ENCODE measurements around the gene CA10. TPM values are rescaled to one million over a fixed set of nuclear protein-coding genes. Genes with fewer than 3 reads are reported as not detected.

The CA10 gene
- total and polyA plus RNA-seq, 4 experiments from 2014 or later: 0.57 TPM; not detected in 3

DNA sequence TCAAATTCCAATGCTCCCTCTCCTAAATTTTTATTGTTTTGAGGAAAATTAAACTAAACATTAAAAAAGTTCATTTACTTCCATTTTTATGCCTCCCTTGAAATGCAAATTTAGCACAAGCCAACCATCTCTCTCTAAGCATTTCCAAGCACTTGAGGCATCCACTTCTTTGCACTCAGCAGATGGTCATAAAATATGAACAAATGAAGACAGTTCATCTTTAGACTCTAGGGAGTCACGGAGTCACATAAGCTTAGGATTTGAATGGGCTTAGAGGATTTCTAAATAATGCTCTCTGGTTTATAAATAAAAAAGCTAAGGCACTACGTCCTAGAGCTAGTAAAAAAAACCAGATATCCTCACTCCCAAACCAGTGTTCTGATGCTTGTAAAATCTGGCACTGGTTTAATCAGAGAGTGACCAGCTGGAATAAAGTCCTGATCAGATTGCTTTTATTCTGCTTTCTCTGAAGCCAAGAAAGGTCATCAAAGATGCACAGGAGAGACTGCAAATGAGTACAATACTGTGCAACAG, 204.2 kb downstream of the CA10 start:
- Mint-ChIP-seq H3K27ac (no peak overlapping the region), H3K27me3 (peaks cover 0 to 1% of the 10 kb centered on the region in 2 donors), H3K9me3 (peaks cover 0 to 6% (median 0%) of the 10 kb centered on the region in 8 donors), H3K4me1 (no peaks in the 10 kb centered on the region), H3K36me3 (no peaks in the 10 kb centered on the region), H3K4me3 (no peak overlapping the region)
- Histone ChIP-seq H3K27me3 (ENCODE audit: insufficient read depth, low read length) (no peaks in the 10 kb centered on the region), H3K4me1 (ENCODE audit: insufficient read depth, low read length) (no peaks in the 10 kb centered on the region), H3K36me3 (ENCODE audit: insufficient read depth, low read length) (no peaks in the 10 kb centered on the region), H3K27ac (ENCODE audit: low read depth, low read length) (no peak overlapping the region), H3K9me3 (ENCODE audit: control insufficient read depth in 1 of 2, low read length in 2 of 2) (no peaks in the 10 kb centered on the region), H3K4me3 (ENCODE audit: low read length in 2 of 2) (no peak overlapping the region)
- intact Hi-C loops (cut with micrococcal nuclease): no loop called here
- ChIA-PET POLR2A (ENCODE audit: partially characterized antibody) (no interaction called here), CTCF (ENCODE audit: partially characterized antibody) (no interaction called here)
- no peak for DNase-seq

DNA sequence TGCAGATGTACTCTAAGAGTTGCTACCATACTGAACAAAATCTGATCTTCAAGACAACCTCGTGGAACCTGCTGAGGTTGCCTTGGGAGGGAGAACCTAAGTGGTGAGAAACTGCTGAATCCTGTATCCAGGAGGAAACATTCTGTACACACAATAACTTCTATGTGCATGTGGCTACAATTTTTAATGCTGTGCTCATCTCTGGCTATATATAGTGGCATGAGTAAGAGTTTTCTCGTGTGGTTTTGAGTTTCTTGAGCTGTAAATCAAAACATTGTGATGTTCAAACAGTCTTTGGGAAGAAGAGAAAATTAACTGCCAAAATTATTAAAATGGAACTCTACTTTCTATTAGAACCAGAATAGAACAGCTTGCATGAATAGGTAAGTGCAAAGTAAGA, 206.8 kb downstream of the CA10 start:
- Mint-ChIP-seq H3K27ac (no peak overlapping the region), H3K9me3 (peaks cover 0 to 6% (median 0%) of the 10 kb centered on the region in 8 donors), H3K4me1 (no peaks in the 10 kb centered on the region), H3K36me3 (no peaks in the 10 kb centered on the region), H3K27me3 (peaks cover 1 to 3% of the 10 kb centered on the region in 2 donors), H3K4me3 (no peak overlapping the region)
- intact Hi-C loops (cut with micrococcal nuclease): no loop called here
- no peak overlapping the region for H3K27ac ChIP-seq (ENCODE audit: low read depth, low read length)
- ChIA-PET POLR2A (ENCODE audit: partially characterized antibody) (no interaction called here), CTCF (ENCODE audit: partially characterized antibody) (interaction anchor here (1.3 kb wide), 1 partner anchor 13 kb away, joined by 3 read pairs; no protein-coding TSS in a partner anchor)
- H3K27me3 ChIP-seq (ENCODE audit: insufficient read depth, low read length): no peaks in the 10 kb centered on the region
- H3K4me3 ChIP-seq (ENCODE audit: low read length in 2 of 2): no peak overlapping the region
- no peaks in the 10 kb centered on the region for H3K36me3 ChIP-seq (ENCODE audit: insufficient read depth, low read length)
- no peaks in the 10 kb centered on the region for H3K9me3 ChIP-seq (ENCODE audit: control insufficient read depth in 1 of 2, low read length in 2 of 2)
- H3K4me1 ChIP-seq (ENCODE audit: insufficient read depth, low read length): no peaks in the 10 kb centered on the region
- no peak for DNase-seq

GRCh38 chr17:51948128-51948527, 210.4 kb downstream of the CA10 start:
- Histone ChIP-seq H3K4me3 (ENCODE audit: low read length in 2 of 2) (no peak overlapping the region), H3K27me3 (ENCODE audit: insufficient read depth, low read length) (no peaks in the 10 kb centered on the region), H3K9me3 (ENCODE audit: control insufficient read depth in 1 of 2, low read length in 2 of 2) (no peaks in the 10 kb centered on the region), H3K36me3 (ENCODE audit: insufficient read depth, low read length) (no peaks in the 10 kb centered on the region), H3K4me1 (ENCODE audit: insufficient read depth, low read length) (no peaks in the 10 kb centered on the region), H3K27ac (ENCODE audit: low read depth, low read length) (no peak overlapping the region)
- ChIA-PET POLR2A (ENCODE audit: partially characterized antibody) (no interaction called here), CTCF (ENCODE audit: partially characterized antibody) (no interaction called here)
- Mint-ChIP-seq H3K36me3 (no peaks in the 10 kb centered on the region), H3K9me3 (peaks cover 0 to 9% (median 0%) of the 10 kb centered on the region in 8 donors), H3K4me3 (no peak overlapping the region), H3K4me1 (no peaks in the 10 kb centered on the region), H3K27me3 (peaks cover 2 to 3% of the 10 kb centered on the region in 2 donors), H3K27ac (no peak overlapping the region)
- intact Hi-C loops (cut with micrococcal nuclease): no loop called here
- DNase-seq: no peak

DNA sequence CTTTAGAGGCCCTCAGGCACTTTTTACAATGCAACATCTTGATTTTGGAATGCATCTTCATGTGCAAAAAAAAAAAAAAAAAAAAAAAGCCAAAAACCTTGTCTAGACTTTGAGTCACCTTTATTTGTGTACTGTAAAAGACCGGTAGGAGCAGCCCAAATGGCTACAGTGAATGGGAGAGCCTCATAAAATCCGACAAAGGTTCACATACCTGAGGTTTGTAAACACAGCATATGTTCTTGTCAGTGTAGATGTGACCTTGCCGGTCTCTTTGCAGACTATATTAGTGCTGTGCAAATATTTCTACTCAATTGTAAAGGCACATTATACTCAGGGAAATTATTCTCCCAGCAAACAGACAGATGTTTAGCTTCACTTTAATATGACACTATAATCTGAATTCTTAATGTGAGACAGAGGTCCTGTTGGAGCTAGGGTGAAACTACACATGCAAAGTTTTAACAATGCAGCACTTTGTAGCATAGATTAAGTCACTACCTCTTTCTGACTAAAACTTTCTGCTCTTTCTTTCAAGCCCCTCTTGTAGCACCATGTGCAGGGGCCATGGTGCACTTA, 211.3 kb downstream of the CA10 start:
- no peaks in the 10 kb centered on the region for H3K4me1 Mint-ChIP-seq
- H3K9me3 Mint-ChIP-seq: peaks cover 0 to 6% (median 0%) of the 10 kb centered on the region in 8 donors
- POLR2A ChIA-PET (ENCODE audit: partially characterized antibody): no interaction called here
- intact Hi-C loops (cut with micrococcal nuclease): no loop called here
- no peak for DNase-seq
- H3K27ac Mint-ChIP-seq: no peak overlapping the region
- Histone ChIP-seq H3K9me3 (ENCODE audit: control insufficient read depth in 1 of 2, low read length in 2 of 2) (no peaks in the 10 kb centered on the region), H3K4me3 (ENCODE audit: low read length in 2 of 2) (no peak overlapping the region), H3K36me3 (ENCODE audit: insufficient read depth, low read length) (no peaks in the 10 kb centered on the region), H3K27me3 (ENCODE audit: insufficient read depth, low read length) (no peaks in the 10 kb centered on the region), H3K27ac (ENCODE audit: low read depth, low read length) (no peak overlapping the region), H3K4me1 (ENCODE audit: insufficient read depth, low read length) (no peaks in the 10 kb centered on the region)
- H3K27me3 Mint-ChIP-seq: peaks cover 2 to 3% of the 10 kb centered on the region in 2 donors
- H3K4me3 Mint-ChIP-seq: no peak overlapping the region
- H3K36me3 Mint-ChIP-seq: no peaks in the 10 kb centered on the region
- CTCF ChIA-PET (ENCODE audit: partially characterized antibody): no interaction called here

- Mint-ChIP-seq H3K27ac (no peak overlapping the region), H3K36me3 (no peaks in the 10 kb centered on the region), H3K27me3 (peaks cover 1 to 3% of the 10 kb centered on the region in 2 donors), H3K4me3 (no peak overlapping the region), H3K4me1 (no peaks in the 10 kb centered on the region), H3K9me3 (peaks cover 0 to 3% (median 0%) of the 10 kb centered on the region in 8 donors)
- intact Hi-C loops (cut with micrococcal nuclease): no loop called here
- no peaks in the 10 kb centered on the region for H3K4me1 ChIP-seq (ENCODE audit: insufficient read depth, low read length)
- no peak overlapping the region for H3K4me3 ChIP-seq (ENCODE audit: low read length in 2 of 2)
- CTCF ChIA-PET (ENCODE audit: partially characterized antibody): no interaction called here
- no peaks in the 10 kb centered on the region for H3K27me3 ChIP-seq (ENCODE audit: insufficient read depth, low read length)
- no peak overlapping the region for H3K27ac ChIP-seq (ENCODE audit: low read depth, low read length)
- H3K9me3 ChIP-seq (ENCODE audit: control insufficient read depth in 1 of 2, low read length in 2 of 2): no peaks in the 10 kb centered on the region
- H3K36me3 ChIP-seq (ENCODE audit: insufficient read depth, low read length): no peaks in the 10 kb centered on the region
- no peak for DNase-seq
- POLR2A ChIA-PET (ENCODE audit: partially characterized antibody): no interaction called here
These were observed 212.2 kb downstream of the CA10 start for GRCh38 chr17:51946311-51946710.

DNA sequence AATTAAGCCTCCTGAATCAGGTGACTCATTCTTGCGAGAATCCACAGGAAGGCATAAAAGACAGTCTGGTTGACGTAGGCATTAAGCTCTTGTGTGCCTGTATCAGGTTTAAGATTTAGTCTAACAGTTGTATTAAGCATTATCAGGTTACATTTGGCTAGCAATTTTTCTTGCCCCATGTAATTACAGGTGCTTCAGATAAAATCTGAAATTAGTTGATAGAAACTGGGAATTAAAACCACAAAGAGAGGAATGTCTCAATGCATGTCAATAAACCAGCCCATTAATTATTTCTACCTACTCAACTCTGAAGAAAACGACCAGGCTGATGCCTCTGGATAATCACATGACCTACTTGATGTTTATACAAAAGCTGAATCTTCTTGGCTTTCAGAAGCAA, 217.2 kb downstream of the CA10 start:
- POLR2A ChIA-PET (ENCODE audit: partially characterized antibody): no interaction called here
- no peak for DNase-seq
- Mint-ChIP-seq H3K27ac (no peak overlapping the region), H3K9me3 (peaks cover 0 to 4% (median 0%) of the 10 kb centered on the region in 8 donors), H3K36me3 (no peaks in the 10 kb centered on the region), H3K27me3 (peaks cover under 1 to 3% of the 10 kb centered on the region in 2 donors), H3K4me3 (no peak overlapping the region), H3K4me1 (no peaks in the 10 kb centered on the region)
- intact Hi-C loops (cut with micrococcal nuclease): no loop called here
- Histone ChIP-seq H3K27ac (ENCODE audit: low read depth, low read length) (no peak overlapping the region), H3K4me1 (ENCODE audit: insufficient read depth, low read length) (no peaks in the 10 kb centered on the region), H3K9me3 (ENCODE audit: control insufficient read depth in 1 of 2, low read length in 2 of 2) (no peaks in the 10 kb centered on the region), H3K27me3 (ENCODE audit: insufficient read depth, low read length) (no peaks in the 10 kb centered on the region), H3K4me3 (ENCODE audit: low read length in 2 of 2) (no peak overlapping the region), H3K36me3 (ENCODE audit: insufficient read depth, low read length) (no peaks in the 10 kb centered on the region)
- CTCF ChIA-PET (ENCODE audit: partially characterized antibody): no interaction called here

GRCh38 chr17:51937264-51937663, 221.2 kb downstream of the CA10 start:
- CTCF ChIA-PET (ENCODE audit: partially characterized antibody): no interaction called here
- POLR2A ChIA-PET (ENCODE audit: partially characterized antibody): no interaction called here
- Mint-ChIP-seq H3K4me3 (no peak overlapping the region), H3K4me1 (no peaks in the 10 kb centered on the region), H3K27ac (no peak overlapping the region), H3K9me3 (peaks cover 0 to 3% (median 0%) of the 10 kb centered on the region in 8 donors), H3K36me3 (no peaks in the 10 kb centered on the region), H3K27me3 (peaks cover 3% of the 10 kb centered on the region in 2 donors)
- Histone ChIP-seq H3K9me3 (ENCODE audit: control insufficient read depth in 1 of 2, low read length in 2 of 2) (no peaks in the 10 kb centered on the region), H3K27ac (ENCODE audit: low read depth, low read length) (no peak overlapping the region), H3K4me3 (ENCODE audit: low read length in 2 of 2) (no peak overlapping the region), H3K36me3 (ENCODE audit: insufficient read depth, low read length) (no peaks in the 10 kb centered on the region), H3K27me3 (ENCODE audit: insufficient read depth, low read length) (no peaks in the 10 kb centered on the region), H3K4me1 (ENCODE audit: insufficient read depth, low read length) (no peaks in the 10 kb centered on the region)
- DNase-seq: no peak
- intact Hi-C loops (cut with micrococcal nuclease): no loop called here
